ENCODE data around the gene SPECC1. TPM values are rescaled to one million over a fixed set of nuclear protein-coding genes. Genes with fewer than 3 reads are reported as not detected.

SPECC1 gene
- total and polyA plus RNA-seq, 3 donors from 2014 or later = 78.6 to 160 (median 148) TPM

- Histone ChIP-seq H3K27ac (peak overlapping the region; percentile 43 to 65), H3K4me1 (peaks cover 9% of the 10 kb centered on the region), H3K27me3 (no peaks in the 10 kb centered on the region), H3K4me3 (no peak overlapping the region), H3K36me3 (ENCODE audit: low read depth, missing control alignments) (no peaks in the 10 kb centered on the region), H3K9me3 (no peaks in the 10 kb centered on the region)
- TF ChIP-seq POLR2A (IDR thresholded peaks at IDR 0.05) (no peak), CTCF (IDR thresholded peaks at IDR 0.05) (no peak)
- intact Hi-C loops (cut with DNase I; ENCODE audit: low total_unique reads) = no loop called here
- 64 to 67% methylated on average over 15 of the region's 15 CpGs for WGBS, 2 donors
- DNase-seq = peak; percentile 17
Measured at GRCh38 chr17:20085283-20085845, 76.2 kb downstream of the SPECC1 start.

GRCh38 chr17:20086416-20087076, 77.4 kb downstream of the SPECC1 start:
- intact Hi-C loops (cut with DNase I; ENCODE audit: low total_unique reads) = no loop called here
- no peak overlapping the region for H3K4me3 ChIP-seq
- 83 to 88% methylated on average over 6 to 7 of the region's 7 CpGs for WGBS, 2 donors
- H3K27ac ChIP-seq = no peak overlapping the region
- DNase-seq = peak; percentile 9
- H3K36me3 ChIP-seq (ENCODE audit: low read depth, missing control alignments) = no peaks in the 10 kb centered on the region
- TF ChIP-seq CTCF (IDR thresholded peaks at IDR 0.05) = no peak
- TF ChIP-seq POLR2A (IDR thresholded peaks at IDR 0.05) = no peak
- H3K4me1 ChIP-seq = peaks cover 15% of the 10 kb centered on the region
- H3K9me3 ChIP-seq = no peaks in the 10 kb centered on the region
- no peaks in the 10 kb centered on the region for H3K27me3 ChIP-seq

GRCh38 chr17:20087538-20088250, 78.5 kb downstream of the SPECC1 start:
- no peak for TF ChIP-seq CTCF (IDR thresholded peaks at IDR 0.05)
- TF ChIP-seq POLR2A (IDR thresholded peaks at IDR 0.05) = no peak
- intact Hi-C loops (cut with DNase I; ENCODE audit: low total_unique reads) = no loop called here
- peak; percentile 4 for DNase-seq
- no peak overlapping the region for H3K4me3 ChIP-seq
- WGBS, 2 donors = 89 to 94% methylated on average over 6 of the region's 6 CpGs
- H3K4me1 ChIP-seq = peaks cover 23% of the 10 kb centered on the region
- H3K27me3 ChIP-seq = no peaks in the 10 kb centered on the region
- H3K9me3 ChIP-seq = no peaks in the 10 kb centered on the region
- peak overlapping the region in 1 of 2 donors; percentile 0 for H3K27ac ChIP-seq
- H3K36me3 ChIP-seq (ENCODE audit: low read depth, missing control alignments) = no peaks in the 10 kb centered on the region

GRCh38 chr17:20089756-20090547, 80.8 kb downstream of the SPECC1 start:
- H3K4me1 ChIP-seq = peaks cover 27% of the 10 kb centered on the region
- no peaks in the 10 kb centered on the region for H3K9me3 ChIP-seq
- TF ChIP-seq CTCF (IDR thresholded peaks at IDR 0.05) (no peak), POLR2A (IDR thresholded peaks at IDR 0.05) (no peak)
- peak; percentile 10 for DNase-seq
- intact Hi-C loops (cut with DNase I; ENCODE audit: low total_unique reads) = no loop called here
- no peak overlapping the region for H3K4me3 ChIP-seq
- no peaks in the 10 kb centered on the region for H3K36me3 ChIP-seq (ENCODE audit: low read depth, missing control alignments)
- 93 to 94% methylated on average over 13 to 15 of the region's 15 CpGs for WGBS, 2 donors
- no peaks in the 10 kb centered on the region for H3K27me3 ChIP-seq
- H3K27ac ChIP-seq = peak overlapping the region in 1 of 2 donors; percentile 87
